GF-D8 (cell line): ENCODE measurements around the gene CPED1.
A peak's percentile ranks its signal among the peaks of the same experiment; 100 is the strongest.
"Not testable (repeated sequence)": the region's sequence is repeated elsewhere in the genome, so short reads cannot be mapped to it uniquely, and the experiment has no call there.

Source experiments
- DNase-seq: peaks from one replicate; lab custom pipeline; 2025; lab: John Stamatoyannopoulos, UW

Gene CPED1

DNA sequence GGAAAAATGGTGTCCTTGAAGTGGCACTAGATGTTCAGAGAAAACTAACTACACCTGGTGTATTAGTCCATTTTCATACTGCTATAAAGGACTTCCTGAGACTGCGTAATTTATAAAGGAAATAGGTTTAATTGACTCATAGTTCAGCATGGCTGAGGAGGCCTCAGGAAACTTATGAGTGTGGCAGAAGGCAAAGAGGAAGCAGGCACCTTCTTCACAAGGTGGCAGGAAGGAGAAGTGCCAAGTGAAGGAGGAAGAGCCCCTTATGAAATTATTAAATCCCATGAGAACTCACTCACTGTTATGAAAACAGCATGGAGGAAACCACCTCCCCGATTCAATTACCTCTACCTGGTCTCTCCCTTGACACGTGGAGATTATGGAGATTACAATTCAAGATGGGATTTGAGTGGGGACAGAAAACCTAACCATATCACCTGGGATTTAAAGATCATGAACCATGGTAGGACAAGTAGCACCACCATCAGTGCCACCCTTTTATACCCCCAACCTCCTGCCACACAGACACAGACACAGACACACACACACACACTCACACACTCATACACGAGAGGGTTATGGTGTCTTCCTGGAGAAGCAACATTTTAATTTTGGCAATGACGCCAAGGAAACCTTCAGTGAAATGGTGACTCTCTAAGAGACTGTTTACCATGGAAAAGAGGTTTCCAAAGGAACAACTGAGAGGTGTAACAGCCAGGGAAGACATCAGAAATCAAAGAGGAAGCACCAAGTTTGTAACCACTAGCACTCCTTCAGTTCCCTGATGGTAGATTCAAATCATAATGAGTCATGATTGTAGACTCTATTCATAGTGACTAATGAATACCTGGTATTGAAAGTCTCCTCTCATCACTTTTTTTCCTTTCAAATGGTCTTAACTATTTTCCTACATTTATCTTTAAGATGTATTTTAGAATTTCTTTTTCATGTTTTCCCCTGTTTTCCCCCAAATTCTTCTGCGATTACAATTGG is 298.5 kb downstream of the CPED1 start:
- peak; percentile 27 for DNase-seq

DNA sequence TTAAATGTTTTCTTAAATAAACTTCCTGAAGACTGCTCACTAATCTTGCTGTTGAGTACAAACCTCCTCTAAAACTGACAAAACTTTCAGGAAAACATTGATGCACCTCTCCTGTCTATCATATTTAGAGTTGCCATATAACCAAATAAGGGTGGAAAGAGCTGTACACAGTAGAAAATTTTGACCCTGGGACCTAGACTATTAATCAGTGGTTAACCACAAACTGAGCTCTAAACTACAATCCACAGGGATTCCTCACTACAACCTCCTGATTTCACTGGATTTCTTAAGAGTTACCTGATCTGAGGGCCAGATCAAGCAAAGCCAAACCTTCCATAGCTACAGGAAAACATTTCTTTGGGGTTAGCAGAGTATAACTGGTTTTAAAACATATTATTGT is 300.4 kb downstream of the CPED1 start:
- DNase-seq, result no peak

- DNase-seq, result not testable (repeated sequence)
Observed at GRCh38 chr7:121289930-121290329, 301.4 kb downstream of the CPED1 start.

- no peak for DNase-seq
Observed at GRCh38 chr7:121294448-121294992, 306.0 kb downstream of the CPED1 start.

GRCh38 chr7:121297843-121298242 is 309.3 kb downstream of the CPED1 start:
- no peak for DNase-seq

- no peak for DNase-seq
Observed at GRCh38 chr7:121298831-121299239, 310.3 kb downstream of the CPED1 start.

DNA sequence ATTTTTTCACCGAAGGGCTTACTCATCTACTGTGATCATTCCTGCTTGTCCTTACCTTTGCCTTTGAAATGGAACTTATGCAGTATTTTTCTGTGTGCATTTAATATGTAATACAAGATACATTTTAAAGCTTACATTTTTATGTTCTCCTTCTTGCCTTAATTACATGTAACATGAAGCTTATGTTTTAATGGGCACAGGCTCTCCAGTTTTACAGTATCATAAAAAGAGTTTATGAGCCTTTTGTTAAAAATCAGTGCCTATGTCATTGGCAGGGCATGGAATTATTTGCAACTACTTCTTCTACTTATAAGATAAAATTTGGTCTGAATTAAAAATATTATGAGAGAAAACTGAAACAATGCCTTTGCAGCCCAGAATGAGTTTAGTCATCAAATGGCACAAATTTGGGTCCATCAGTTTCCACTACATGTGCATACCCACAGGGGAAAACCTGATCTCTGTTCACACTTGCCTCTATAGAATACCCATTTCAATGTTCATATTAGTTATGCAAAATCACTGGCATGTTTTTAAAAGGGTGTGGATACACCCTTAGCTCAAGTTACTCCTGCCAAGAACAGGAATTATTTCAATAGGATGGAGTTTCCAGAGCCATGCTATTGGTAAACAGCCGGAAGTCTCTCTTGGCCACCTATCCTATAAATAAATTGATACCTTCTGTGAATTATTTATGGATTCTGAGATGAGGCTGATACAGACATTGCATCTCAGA is 312.3 kb downstream of the CPED1 start:
- DNase-seq, result no peak

- no peak for DNase-seq
Observed at GRCh38 chr7:121301446-121302213, 313.1 kb downstream of the CPED1 start.

- DNase-seq, result no peak
Observed at GRCh38 chr7:121302214-121302745, 313.8 kb downstream of the CPED1 start.

DNA sequence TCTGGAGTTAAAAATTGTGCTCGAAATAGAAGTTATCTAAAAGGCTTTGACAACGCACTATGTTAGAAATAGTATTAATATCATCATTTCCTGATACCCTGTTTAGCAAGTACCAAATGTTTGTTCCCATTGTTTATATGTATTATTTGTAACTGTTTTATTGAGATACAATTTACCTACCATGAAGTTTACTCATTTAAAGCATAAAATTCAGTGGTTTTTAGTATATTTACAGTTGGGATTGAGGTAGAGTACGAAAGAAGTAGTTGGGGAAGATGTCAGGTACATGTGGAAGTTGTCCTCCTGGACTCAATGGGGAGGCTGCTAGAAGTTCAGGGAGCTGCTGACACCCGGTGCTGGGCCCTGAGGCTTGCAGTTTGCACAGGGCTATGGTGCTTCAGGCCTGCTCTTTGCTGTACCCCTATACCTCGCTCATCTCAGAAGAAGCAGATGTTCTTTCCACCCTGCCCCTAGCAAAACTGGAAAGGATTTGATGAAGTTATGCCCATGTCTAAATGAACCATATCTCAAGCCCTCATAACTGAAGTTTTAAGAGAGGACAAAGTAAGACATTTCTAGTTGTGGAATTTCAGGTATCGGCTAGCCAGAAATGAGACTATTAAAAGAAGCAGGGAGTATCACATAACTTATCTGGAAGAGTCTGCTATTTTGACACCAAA is 315.1 kb downstream of the CPED1 start:
- DNase-seq, result no peak

GRCh38 chr7:121304102-121304658 is 315.7 kb downstream of the CPED1 start:
- DNase-seq, result no peak

GRCh38 chr7:121305109-121305508 is 316.6 kb downstream of the CPED1 start:
- DNase-seq, result no peak

DNA sequence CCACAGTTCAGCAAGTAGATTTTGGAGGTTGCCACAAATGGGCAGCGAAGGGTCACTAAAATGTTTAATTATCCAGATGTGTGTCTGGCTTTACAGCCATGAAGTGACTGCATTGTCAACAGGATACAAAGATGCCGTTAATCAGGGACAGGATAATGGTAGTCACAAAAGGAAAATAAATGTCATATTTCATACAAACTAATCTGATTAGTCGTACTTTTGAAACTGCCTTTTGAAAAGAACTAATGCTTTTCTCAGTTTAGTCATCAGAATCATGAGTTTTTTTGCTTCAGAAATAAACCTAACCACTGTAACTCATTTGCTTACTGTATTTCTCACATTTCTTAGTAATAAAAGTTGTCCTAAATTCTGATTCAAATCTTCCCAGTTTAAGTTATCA is 318.1 kb downstream of the CPED1 start:
- DNase-seq, result no peak

GRCh38 chr7:121307021-121307574 is 318.6 kb downstream of the CPED1 start:
- no peak for DNase-seq

- DNase-seq, result no peak
Observed at GRCh38 chr7:121313220-121313792, 324.8 kb downstream of the CPED1 start.

DNA sequence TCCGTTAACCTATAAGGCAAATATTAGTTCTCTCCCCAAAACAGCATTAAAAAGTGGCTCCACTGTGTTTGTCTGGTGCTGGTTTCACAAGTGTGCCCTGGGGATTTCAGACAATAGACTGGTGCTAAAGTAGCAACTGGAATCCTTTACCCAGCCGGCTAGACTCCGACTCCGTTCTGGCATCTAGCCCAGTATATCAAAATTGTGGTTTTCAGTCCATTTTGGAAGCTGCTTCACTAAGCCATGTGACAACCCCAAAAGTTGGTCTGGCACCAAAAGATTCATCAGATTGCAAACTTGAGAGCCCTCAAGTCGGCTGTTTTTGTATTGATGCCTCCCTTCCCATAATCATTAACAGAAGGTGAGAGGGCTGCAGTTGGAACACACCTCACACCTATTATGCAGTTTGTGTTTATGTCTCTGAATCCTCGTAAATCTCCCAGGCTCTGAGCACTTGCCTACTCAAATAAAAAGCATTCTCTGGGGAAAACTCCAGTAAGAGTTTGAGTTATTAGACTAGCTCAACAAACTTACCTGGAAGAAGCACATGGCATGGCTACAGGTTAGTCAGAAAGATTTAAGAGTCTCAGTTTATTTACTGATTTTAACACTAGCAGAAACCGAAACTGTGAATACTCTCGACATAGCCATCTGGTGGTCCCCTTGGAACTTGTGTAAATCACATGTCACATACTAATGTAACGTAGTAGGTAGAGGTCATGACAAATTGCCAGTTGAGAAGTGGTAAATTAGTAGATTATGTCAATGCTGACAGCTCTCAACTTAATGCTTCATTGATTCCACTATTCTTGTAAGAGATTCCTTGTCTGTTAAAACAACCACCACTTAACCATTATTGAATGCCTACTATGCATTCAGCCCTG is 325.5 kb downstream of the CPED1 start:
- DNase-seq, result no peak

GRCh38 chr7:121315170-121315569 is 326.7 kb downstream of the CPED1 start:
- DNase-seq, result not testable (repeated sequence)

DNA sequence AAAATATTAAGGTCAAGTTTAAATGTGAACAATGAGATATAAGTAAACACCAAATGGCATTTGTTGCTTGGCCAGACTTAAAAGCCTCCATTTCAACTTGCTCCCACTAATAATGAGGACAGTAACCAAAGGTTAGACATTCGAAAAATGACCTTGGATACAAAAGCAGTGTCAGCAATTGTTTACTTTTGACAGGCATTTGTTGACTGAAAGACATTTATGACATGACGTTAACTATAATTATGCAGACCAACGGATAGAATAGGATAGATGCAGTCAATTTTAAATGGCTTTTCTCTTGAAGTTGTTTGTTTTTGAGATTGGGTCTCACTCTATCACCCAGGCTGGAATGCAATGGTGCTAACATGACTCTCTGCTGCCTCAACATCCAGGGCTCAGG is 333.9 kb downstream of the CPED1 start:
- DNase-seq, result no peak
